ENCODE results near the gene JAG2. TPM values are rescaled to one million over a fixed set of nuclear protein-coding genes. Genes with fewer than 3 reads are reported as not detected.
A peak's percentile ranks its signal among the peaks of the same experiment; 100 is the strongest.

JAG2 gene
- total RNA-seq, 1 experiment from 2014 or later = 12.2 TPM

GRCh38 chr14:105172476-105172875, 3.9 kb upstream of the JAG2 start:
- CTCF ChIA-PET = interaction anchor here (6.6 to 7.4 kb wide), 2 partner anchors 10 to 82 kb away, joined by 36 to 107 read pairs; partner anchors contain the start of gene NUDT14
- POLR2A ChIA-PET = no interaction called here
- ATAC-seq (no peak), DNase-seq (ENCODE audit: low spot score) (no peak)
- TF ChIP-seq GRHL2 (CRISPR knock-in tag; IDR thresholded peaks at IDR 0.05; ENCODE audit: insufficient replicate concordance, severe bottlenecking) (no peak), ZNF416 (CRISPR knock-in tag; IDR thresholded peaks at IDR 0.05) (no peak), TEAD4 (CRISPR knock-in tag; IDR thresholded peaks at IDR 0.05) (no peak), JUN (CRISPR knock-in tag; IDR thresholded peaks at IDR 0.05) (no peak)
- Mint-ChIP-seq H3K9me3 (no peaks in the 10 kb centered on the region), H3K4me3 (no peak overlapping the region), H3K27me3 (ENCODE audit: low read depth) (peaks cover 7% of the 10 kb centered on the region; the same call in 1 of the 2 replicates), H3K4me1 (no peaks in the 10 kb centered on the region), H3K27ac (no peak overlapping the region), H3K36me3 (no peaks in the 10 kb centered on the region)

GRCh38 chr14:105171004-105171673, 2.6 kb upstream of the JAG2 start:
- ATAC-seq (no peak), DNase-seq (ENCODE audit: low spot score) (no peak)
- no peaks in the 10 kb centered on the region for H3K4me1 Mint-ChIP-seq
- POLR2A ChIA-PET = interaction anchor here (0.6 kb wide), 1 partner anchor 152 kb away, joined by 3 read pairs; no protein-coding TSS in a partner anchor
- no peak for TF ChIP-seq FOXK1 (CRISPR knock-in tag; IDR thresholded peaks at IDR 0.05)
- H3K27me3 Mint-ChIP-seq (ENCODE audit: low read depth) = peaks cover 15% of the 10 kb centered on the region
- CTCF ChIA-PET = interaction anchor here (0.6 to 7.4 kb wide), 8 partner anchors 11 to 1278 kb away, joined by 3 to 107 read pairs (median 5); partner anchors contain the start of gene NUDT14
- no peak overlapping the region for H3K4me3 Mint-ChIP-seq
- no peaks in the 10 kb centered on the region for H3K36me3 Mint-ChIP-seq
- H3K9me3 Mint-ChIP-seq = no peaks in the 10 kb centered on the region
- no peak overlapping the region for H3K27ac Mint-ChIP-seq

- no peaks in the 10 kb centered on the region for H3K9me3 Mint-ChIP-seq
- POLR2A ChIA-PET = no interaction called here
- TF ChIP-seq FOXJ3 (CRISPR knock-in tag; IDR thresholded peaks at IDR 0.05; ENCODE audit: borderline replicate concordance) = no peak
- TF ChIP-seq CBFB (CRISPR knock-in tag; IDR thresholded peaks at IDR 0.05; ENCODE audit: low read depth) = no peak
- TF ChIP-seq PRRX2 (CRISPR knock-in tag; IDR thresholded peaks at IDR 0.05) = no peak
- no peak for TF ChIP-seq OVOL2 (CRISPR knock-in tag; IDR thresholded peaks at IDR 0.05; ENCODE audit: borderline replicate concordance)
- TF ChIP-seq ZMAT4 (CRISPR knock-in tag; IDR thresholded peaks at IDR 0.05) = no peak
- CTCF ChIA-PET = interaction anchor here (0.6 to 7.4 kb wide), 20 partner anchors 12 to 483 kb away, joined by 3 to 107 read pairs (median 4); partner anchors contain the start of genes BRF1, BTBD6, NUDT14 and PACS2
- ATAC-seq = no peak
- peaks cover 15% of the 10 kb centered on the region for H3K27me3 Mint-ChIP-seq (ENCODE audit: low read depth)
- H3K36me3 Mint-ChIP-seq = no peaks in the 10 kb centered on the region
- DNase-seq (ENCODE audit: low spot score) = no peak
- H3K27ac Mint-ChIP-seq = no peak overlapping the region
- H3K4me3 Mint-ChIP-seq = peak overlapping the region; percentile 63
- no peaks in the 10 kb centered on the region for H3K4me1 Mint-ChIP-seq
Measured at GRCh38 chr14:105169776-105170655, 1.4 kb upstream of the JAG2 start.

- no peaks in the 10 kb centered on the region for H3K9me3 Mint-ChIP-seq
- peaks cover 15% of the 10 kb centered on the region for H3K27me3 Mint-ChIP-seq (ENCODE audit: low read depth)
- H3K4me1 Mint-ChIP-seq = no peaks in the 10 kb centered on the region
- ChIA-PET POLR2A (no interaction called here), CTCF (interaction anchor here (0.6 to 7.4 kb wide), 26 partner anchors 13 to 1036 kb away, joined by 3 to 107 read pairs (median 4); partner anchors contain the start of genes BRF1, BTBD6, NUDT14 and PACS2)
- no peak overlapping the region for H3K27ac Mint-ChIP-seq
- peak overlapping the region; percentile 63 for H3K4me3 Mint-ChIP-seq
- peak; percentile 68 for ATAC-seq
- no peaks in the 10 kb centered on the region for H3K36me3 Mint-ChIP-seq
- peak; percentile 76 for DNase-seq (ENCODE audit: low spot score)
- TF ChIP-seq ZNF138 (CRISPR knock-in tag; conservative IDR thresholded peaks at IDR 0.05) (no peak), CDX4 (CRISPR knock-in tag; IDR thresholded peaks at IDR 0.05; ENCODE audit: borderline replicate concordance) (no peak), JAZF1 (CRISPR knock-in tag; IDR thresholded peaks at IDR 0.05) (no peak), TCF7 (CRISPR knock-in tag; IDR thresholded peaks at IDR 0.05; ENCODE audit: low read depth) (no peak), ZNF425 (CRISPR knock-in tag; conservative IDR thresholded peaks at IDR 0.05) (no peak), RELA (CRISPR knock-in tag; IDR thresholded peaks at IDR 0.05; ENCODE audit: borderline replicate concordance) (no peak), FOXP4 (CRISPR knock-in tag; IDR thresholded peaks at IDR 0.05) (no peak), ATF2 (CRISPR knock-in tag; IDR thresholded peaks at IDR 0.05; ENCODE audit: borderline replicate concordance, low read depth) (no peak), SP1 (CRISPR knock-in tag; conservative IDR thresholded peaks at IDR 0.05) (no peak), GTF2I (CRISPR knock-in tag; conservative IDR thresholded peaks at IDR 0.05) (no peak)
Measured at GRCh38 chr14:105168979-105169507, 467 bp upstream of the JAG2 start.

Data from WTC11 (cell line).